HL-60/S4 treated with retinoic acid at 250 ng/mL for 4 days and 3 days (cell line): Measurements from ENCODE around the gene RNF13.
"Not testable (repeated sequence)": the region's sequence is repeated elsewhere in the genome, so short reads cannot be mapped to it uniquely, and the experiment has no call there.

Experiments used
- in situ Hi-C: fragments of 300-500 bp; cut with MboI; formaldehyde crosslinking; loops from 2 replicates; pipeline ENCODE4 v1.7.0; 2022; ENCODE audit warnings: low sequenced_read_pairs

The RNF13 gene

GRCh38 chr3:149800693-149801092 lies 12.3 kb upstream of the RNF13 start:
- in situ Hi-C loops: no loop called here

- in situ Hi-C loops: no loop called here
Measured at GRCh38 chr3:149801195-149801594, 11.8 kb upstream of the RNF13 start.

- in situ Hi-C loops: no loop called here
Measured at GRCh38 chr3:149801639-149802038, 11.4 kb upstream of the RNF13 start.

- in situ Hi-C loops: no loop called here
Measured at GRCh38 chr3:149806171-149806778, 6.7 kb upstream of the RNF13 start.

GRCh38 chr3:149808209-149808829 lies 4.7 kb upstream of the RNF13 start:
- in situ Hi-C loops: no loop called here

- in situ Hi-C loops: no loop called here
Measured at GRCh38 chr3:149809699-149810098, 3.3 kb upstream of the RNF13 start.

GRCh38 chr3:149810846-149811245 lies 2.2 kb upstream of the RNF13 start:
- in situ Hi-C loops: no loop called here

GRCh38 chr3:149812165-149812605 lies 830 bp upstream of the RNF13 start:
- in situ Hi-C loops: no loop called here

- in situ Hi-C loops: no loop called here
Measured at GRCh38 chr3:149813367-149814281, 609 bp downstream of the RNF13 start.

GRCh38 chr3:149815321-149815720 lies 2.3 kb downstream of the RNF13 start:
- in situ Hi-C loops: no loop called here

- in situ Hi-C loops: no loop called here
Measured at GRCh38 chr3:149815728-149816127, 2.7 kb downstream of the RNF13 start.

- in situ Hi-C loops: no loop called here
Measured at GRCh38 chr3:149816311-149816710, 3.3 kb downstream of the RNF13 start.

GRCh38 chr3:149816986-149817385 lies 4.0 kb downstream of the RNF13 start:
- in situ Hi-C loops: no loop called here

GRCh38 chr3:149819432-149819831 lies 6.4 kb downstream of the RNF13 start:
- in situ Hi-C loops: no loop called here

GRCh38 chr3:149820183-149820582 lies 7.2 kb downstream of the RNF13 start:
- in situ Hi-C loops: no loop called here

GRCh38 chr3:149826636-149827035 lies 13.6 kb downstream of the RNF13 start:
- in situ Hi-C loops: no loop called here

- in situ Hi-C loops: no loop called here
Measured at GRCh38 chr3:149828390-149828789, 15.4 kb downstream of the RNF13 start.

- in situ Hi-C loops: not testable (repeated sequence)
Measured at GRCh38 chr3:149829631-149830030, 16.6 kb downstream of the RNF13 start.

GRCh38 chr3:149830902-149831301 lies 17.9 kb downstream of the RNF13 start:
- in situ Hi-C loops: no loop called here

- in situ Hi-C loops: no loop called here
Measured at GRCh38 chr3:149831321-149831720, 18.3 kb downstream of the RNF13 start.

GRCh38 chr3:149832086-149832485 lies 19.1 kb downstream of the RNF13 start:
- in situ Hi-C loops: no loop called here

- in situ Hi-C loops: no loop called here
Measured at GRCh38 chr3:149833241-149833640, 20.2 kb downstream of the RNF13 start.
